Right cardiac atrium (tissue), 5 donors: ENCODE results near the gene SYF2. TPM values are rescaled to one million over a fixed set of nuclear protein-coding genes. Genes with fewer than 3 reads are reported as not detected.
"Not testable (repeated sequence)": the region's sequence is repeated elsewhere in the genome, so short reads cannot be mapped to it uniquely, and the experiment has no call there.

Source experiments
- ATAC-seq, 2 donors: fragments of 200-7000 bp; cut with Tn5 transposase; one replicate each; pipeline versions ENCODE4 v1.8.0 to v1.9.1; 2020; ENCODE audit warnings: moderate library complexity in 2 of 2, mild to moderate bottlenecking in 1 of 2
- DNase-seq, 3 donors: peaks; one replicate each; pipeline ENCODE4 v3.0.0-alpha.2; 2020
- H3K27ac ChIP-seq: one replicate; pipeline ENCODE4 v1.5.1; 2013; ENCODE audit warnings: mild to moderate bottlenecking, low read length, control low read depth, moderate library complexity
- H3K27me3 ChIP-seq: one replicate; pipeline ENCODE4 v1.6.1; 2013; ENCODE audit not compliant: control insufficient read depth, insufficient read depth
- H3K4me1 ChIP-seq: one replicate; pipeline ENCODE4 v1.6.1; 2013; ENCODE audit warnings: low read length; ENCODE audit not compliant: control insufficient read depth, insufficient read depth
- H3K4me3 ChIP-seq: one replicate; pipeline ENCODE4 v1.5.1; 2013; ENCODE audit warnings: low read length, control low read depth
- H3K9me3 ChIP-seq: one replicate; pipeline ENCODE4 v1.6.1; 2013; ENCODE audit warnings: low read length; ENCODE audit not compliant: control insufficient read depth
- WGBS: extraction: QIAGEN DNeasy Blood & Tissue Kit; methylation state at CpG from one replicate; pipeline ENCODE4 v1.1.7; 2013; 5-methylcytosine and 5-hydroxymethylcytosine counted together
- intact Hi-C, 4 donors: fragments of 100-400 bp; cut with DNase I; formaldehyde crosslinking; loops; one replicate each; pipeline versions ENCODE4 v1.11.0 to v1.14.0; 2022 to 2023
- polyA plus RNA-seq: library from polyadenylated mRNA; stranded (reverse); fragments of 200-250 nt; gene quantifications from one replicate; pipeline ENCODE4 v1.2.3, GENCODE V29; 2013
- total RNA-seq, 4 donors: library from RNA; stranded (reverse); fragmentation: NEBNext Ultra II Directional; extraction: Animal tissue kit (Norgen Biotek cat#: 25700); gene quantifications; one replicate each; pipeline ENCODE4 v1.2.1, GENCODE V29; 2021
- donor health status: healthy with polysubstance abuse.
- donor health status: DM: no; HTN: yes; CAD: no.
- donor health status: DM: no; HTN: no; CAD: no.
- donor health status: DM: no; HTN: yes; CAD: no; lungs with severe emphysema.
- donor health status: DM: yes; HTN: yes; CAD: no.

SYF2 gene
- total and polyA plus RNA-seq, 5 donors: 29.7 to 63.2 (median 40.2) TPM

- no peak overlapping the region for H3K27ac ChIP-seq
- H3K4me1 ChIP-seq: no peaks in the 10 kb centered on the region
- intact Hi-C loops: loop anchor here in 1 of 4 donors (5.0 kb wide), 1 partner anchor 339 kb away; no protein-coding TSS in a partner anchor
- H3K9me3 ChIP-seq: no peaks in the 10 kb centered on the region
- WGBS: 71% methylated on average over 6 of the region's 6 CpGs
- DNase-seq: peak in 1 of 3 donors; percentile 7
- ATAC-seq: no peak
- H3K27me3 ChIP-seq: no peaks in the 10 kb centered on the region
- no peak overlapping the region for H3K4me3 ChIP-seq
Observed at GRCh38 chr1:25195835-25196234, 36.5 kb downstream of the SYF2 start.

GRCh38 chr1:25194572-25195020 lies 37.7 kb downstream of the SYF2 start:
- peak in 1 of 3 donors; percentile 37 for DNase-seq
- no peaks in the 10 kb centered on the region for H3K9me3 ChIP-seq
- intact Hi-C loops: loop anchor here in 1 of 4 donors (5.0 kb wide), 1 partner anchor 337 kb away; no protein-coding TSS in a partner anchor
- no peak overlapping the region for H3K27ac ChIP-seq
- no peaks in the 10 kb centered on the region for H3K4me1 ChIP-seq
- H3K4me3 ChIP-seq: no peak overlapping the region
- 66% methylated on average over 17 of the region's 17 CpGs for whole genome bisulfite sequencing
- no peaks in the 10 kb centered on the region for H3K27me3 ChIP-seq
- peak in 1 of 2 donors; percentile 16 for ATAC-seq

GRCh38 chr1:25194054-25194453 lies 38.2 kb downstream of the SYF2 start:
- Histone ChIP-seq H3K27ac (no peak overlapping the region), H3K4me3 (no peak overlapping the region), H3K27me3 (no peaks in the 10 kb centered on the region), H3K4me1 (no peaks in the 10 kb centered on the region), H3K9me3 (no peaks in the 10 kb centered on the region)
- DNase-seq: no peak
- WGBS: 75% methylated on average over 8 of the region's 8 CpGs
- ATAC-seq: no peak
- intact Hi-C loops: no loop called here

- ATAC-seq (no peak), DNase-seq (peak in 1 of 3 donors; percentile 22)
- intact Hi-C loops: no loop called here
- Histone ChIP-seq H3K4me1 (no peaks in the 10 kb centered on the region), H3K27me3 (no peaks in the 10 kb centered on the region), H3K4me3 (no peak overlapping the region), H3K9me3 (no peaks in the 10 kb centered on the region), H3K27ac (no peak overlapping the region)
- WGBS: 65% methylated on average over 9 of the region's 9 CpGs
Observed at GRCh38 chr1:25193229-25193628, 39.1 kb downstream of the SYF2 start.

- DNase-seq (peak in 1 of 3 donors; percentile 3), ATAC-seq (no peak)
- no peaks in the 10 kb centered on the region for H3K9me3 ChIP-seq
- no peaks in the 10 kb centered on the region for H3K27me3 ChIP-seq
- no peak overlapping the region for H3K4me3 ChIP-seq
- no peaks in the 10 kb centered on the region for H3K4me1 ChIP-seq
- H3K27ac ChIP-seq: no peak overlapping the region
- intact Hi-C loops: no loop called here
- WGBS: 89% methylated on average over 5 of the region's 5 CpGs
Observed at GRCh38 chr1:25192154-25192553, 40.1 kb downstream of the SYF2 start.

GRCh38 chr1:25190260-25190659 lies 42.0 kb downstream of the SYF2 start:
- Histone ChIP-seq H3K27me3 (no peaks in the 10 kb centered on the region), H3K27ac (no peak overlapping the region), H3K4me3 (no peak overlapping the region), H3K4me1 (no peaks in the 10 kb centered on the region), H3K9me3 (no peaks in the 10 kb centered on the region)
- 74% methylated on average over 2 of the region's 2 CpGs for WGBS
- ATAC-seq (no peak), DNase-seq (no peak)
- intact Hi-C loops: no loop called here

- H3K4me1 ChIP-seq, H3K4me3 ChIP-seq, H3K27me3 ChIP-seq, H3K9me3 ChIP-seq, ATAC-seq, H3K27ac ChIP-seq, intact Hi-C loops: not testable (repeated sequence)
- peak in 1 of 3 donors; percentile 3 for DNase-seq
- 93% methylated on average over 3 of the region's 3 CpGs for WGBS
Observed at GRCh38 chr1:25187904-25188303, 44.4 kb downstream of the SYF2 start.

- H3K4me3 ChIP-seq: no peak overlapping the region
- H3K27me3 ChIP-seq: no peaks in the 10 kb centered on the region
- intact Hi-C loops: no loop called here
- ATAC-seq (no peak), DNase-seq (peak in 1 of 3 donors; percentile 6)
- no peak overlapping the region for H3K27ac ChIP-seq
- no peaks in the 10 kb centered on the region for H3K4me1 ChIP-seq
- H3K9me3 ChIP-seq: no peaks in the 10 kb centered on the region
- WGBS: 79% methylated on average over 5 of the region's 5 CpGs
Observed at GRCh38 chr1:25187077-25187476, 45.2 kb downstream of the SYF2 start.

GRCh38 chr1:25186161-25187007 lies 45.9 kb downstream of the SYF2 start:
- Histone ChIP-seq H3K9me3 (no peaks in the 10 kb centered on the region), H3K27me3 (no peaks in the 10 kb centered on the region), H3K27ac (no peak overlapping the region), H3K4me1 (no peaks in the 10 kb centered on the region), H3K4me3 (no peak overlapping the region)
- intact Hi-C loops: no loop called here
- DNase-seq (peak in 1 of 3 donors; percentile 3), ATAC-seq (no peak)
- WGBS: 67% methylated on average over 14 of the region's 14 CpGs

GRCh38 chr1:25185409-25186160 lies 46.7 kb downstream of the SYF2 start:
- Histone ChIP-seq H3K4me3 (no peak overlapping the region), H3K4me1 (no peaks in the 10 kb centered on the region), H3K27ac (no peak overlapping the region), H3K27me3 (no peaks in the 10 kb centered on the region), H3K9me3 (no peaks in the 10 kb centered on the region)
- intact Hi-C loops: no loop called here
- ATAC-seq (no peak), DNase-seq (peak in 1 of 3 donors; percentile 10)
- 48% methylated on average over 10 of the region's 10 CpGs for WGBS
